Endodermal cell (in vitro differentiated cells): ENCODE results near the gene MRO. TPM values are rescaled to one million over a fixed set of nuclear protein-coding genes. Genes with fewer than 3 reads are reported as not detected.

Experiments
- DNase-seq: peaks from one replicate; pipeline ENCODE4 v3.0.0-alpha.2; 2017
- H3K27ac ChIP-seq: 2 replicates; pipeline ENCODE4 v1.5.1; 2013; ENCODE audit warnings: mild to moderate bottlenecking, low read depth, low read length, moderate library complexity
- H3K27me3 ChIP-seq: 2 replicates; pipeline ENCODE4 v1.6.1; 2013; ENCODE audit warnings: mild to moderate bottlenecking, low read length, moderate library complexity; ENCODE audit not compliant: insufficient read depth, control insufficient read depth, poor library complexity, severe bottlenecking
- H3K36me3 ChIP-seq: 2 replicates; pipeline ENCODE4 v1.7.0; 2013; ENCODE audit warnings: mild to moderate bottlenecking, low read length, moderate library complexity; ENCODE audit not compliant: control insufficient read depth, insufficient read depth
- H3K4me1 ChIP-seq: one replicate; pipeline ENCODE4 v1.7.0; 2013; ENCODE audit warnings: low read length; ENCODE audit not compliant: control insufficient read depth, insufficient read depth
- H3K4me3 ChIP-seq: 2 replicates; pipeline ENCODE4 v1.5.1; 2013; ENCODE audit warnings: mild to moderate bottlenecking, low read length, moderate library complexity
- H3K9ac ChIP-seq: 2 replicates; pipeline ENCODE4 v1.6.1; 2013; ENCODE audit warnings: mild to moderate bottlenecking, low read length, moderate library complexity; ENCODE audit not compliant: poor library complexity, severe bottlenecking; ENCODE audit errors: extremely low read depth
- H3K9me3 ChIP-seq: 2 replicates; pipeline ENCODE4 v1.6.1; 2013; ENCODE audit warnings: mild to moderate bottlenecking, low read length, moderate library complexity; ENCODE audit not compliant: control insufficient read depth
- H3K27ac Mint-ChIP-seq: 2 replicates; pipeline ENCODE4 v1.8.0; 2020; ENCODE audit warnings: mixed read lengths
- H3K27me3 Mint-ChIP-seq: 2 replicates; pipeline ENCODE4 v1.8.0; 2021; ENCODE audit warnings: mild to moderate bottlenecking, mixed read lengths; ENCODE audit not compliant: insufficient read depth
- H3K36me3 Mint-ChIP-seq: 2 replicates; pipeline ENCODE4 v1.8.0; 2020; ENCODE audit warnings: low read depth, mixed read lengths
- H3K4me1 Mint-ChIP-seq: 2 replicates; pipeline ENCODE4 v1.8.0; 2020; ENCODE audit warnings: mixed read lengths
- H3K4me3 Mint-ChIP-seq: 2 replicates; pipeline ENCODE4 v1.8.0; 2020; ENCODE audit warnings: mild to moderate bottlenecking, moderate library complexity, mixed read lengths
- H3K9me3 Mint-ChIP-seq: 2 replicates; pipeline ENCODE4 v1.8.0; 2020; ENCODE audit warnings: mild to moderate bottlenecking, mixed read lengths
- WGBS, 2 experiments: methylation state at CpG; one replicate each; pipeline versions ENCODE4 v1.1.5 to v1.1.7; 2013; ENCODE audit warnings: missing lambda C conversion rate in 2 of 2, mixed read lengths in 1 of 2; ENCODE audit not compliant: insufficient coverage in 1 of 2, insufficient read length in 1 of 2; 5-methylcytosine and 5-hydroxymethylcytosine counted together
- total RNA-seq, 2 donors: library from RNA; stranded (reverse); fragmentation: NEBNext Ultra II Directional in 1 of 2; extraction: Animal tissue kit (Norgen Biotek cat#: 25700) in 1 of 2; gene quantifications; 2 replicates in 1 of 2; 3 replicates in 1 of 2; pipeline ENCODE4 v1.2.1, GENCODE V29; 2021
- TF ChIP-seq, protein P1 (sequence below): fragments of 200-600 bp; sonication (generic); conservative IDR thresholded peaks from 2 replicates; pipeline ENCODE4 v1.5.0; 2021; ENCODE audit warnings: antibody characterized with exemption, mild to moderate bottlenecking

MRO gene
- total RNA-seq, 2 donors from 2014 or later, result 0.35 to 0.55 TPM

- H3K27me3 ChIP-seq, result no peaks in the 10 kb centered on the region
- H3K9ac ChIP-seq, result no peak overlapping the region
- 24 to 61% methylated on average over 2 to 16 of the region's 16 CpGs for WGBS, 2 experiments
- TF ChIP-seq, protein P1, sequence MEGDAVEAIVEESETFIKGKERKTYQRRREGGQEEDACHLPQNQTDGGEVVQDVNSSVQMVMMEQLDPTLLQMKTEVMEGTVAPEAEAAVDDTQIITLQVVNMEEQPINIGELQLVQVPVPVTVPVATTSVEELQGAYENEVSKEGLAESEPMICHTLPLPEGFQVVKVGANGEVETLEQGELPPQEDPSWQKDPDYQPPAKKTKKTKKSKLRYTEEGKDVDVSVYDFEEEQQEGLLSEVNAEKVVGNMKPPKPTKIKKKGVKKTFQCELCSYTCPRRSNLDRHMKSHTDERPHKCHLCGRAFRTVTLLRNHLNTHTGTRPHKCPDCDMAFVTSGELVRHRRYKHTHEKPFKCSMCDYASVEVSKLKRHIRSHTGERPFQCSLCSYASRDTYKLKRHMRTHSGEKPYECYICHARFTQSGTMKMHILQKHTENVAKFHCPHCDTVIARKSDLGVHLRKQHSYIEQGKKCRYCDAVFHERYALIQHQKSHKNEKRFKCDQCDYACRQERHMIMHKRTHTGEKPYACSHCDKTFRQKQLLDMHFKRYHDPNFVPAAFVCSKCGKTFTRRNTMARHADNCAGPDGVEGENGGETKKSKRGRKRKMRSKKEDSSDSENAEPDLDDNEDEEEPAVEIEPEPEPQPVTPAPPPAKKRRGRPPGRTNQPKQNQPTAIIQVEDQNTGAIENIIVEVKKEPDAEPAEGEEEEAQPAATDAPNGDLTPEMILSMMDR, result peak; percentile 45
- H3K36me3 ChIP-seq, result no peaks in the 10 kb centered on the region
- no peaks in the 10 kb centered on the region for H3K9me3 ChIP-seq
- Mint-ChIP-seq H3K4me1 (peaks cover 17% of the 10 kb centered on the region), H3K27ac (no peak overlapping the region), H3K4me3 (no peak overlapping the region), H3K9me3 (no peaks in the 10 kb centered on the region), H3K27me3 (no peaks in the 10 kb centered on the region), H3K36me3 (no peaks in the 10 kb centered on the region)
- H3K4me1 ChIP-seq, result peaks cover 3% of the 10 kb centered on the region
- H3K4me3 ChIP-seq, result peak overlapping the region; percentile 68
- peak; percentile 91 for DNase-seq
- H3K27ac ChIP-seq, result no peak overlapping the region
These were observed 639 bp downstream of the MRO start for GRCh38 chr18:50819027-50819727.

- Histone ChIP-seq H3K27me3 (no peaks in the 10 kb centered on the region), H3K4me1 (peaks cover 3% of the 10 kb centered on the region), H3K27ac (no peak overlapping the region), H3K4me3 (no peak overlapping the region), H3K9ac (no peak overlapping the region), H3K36me3 (no peaks in the 10 kb centered on the region), H3K9me3 (no peaks in the 10 kb centered on the region)
- Mint-ChIP-seq H3K36me3 (no peaks in the 10 kb centered on the region), H3K9me3 (peaks cover 3% of the 10 kb centered on the region), H3K4me1 (peaks cover 9% of the 10 kb centered on the region), H3K27me3 (no peaks in the 10 kb centered on the region), H3K4me3 (no peak overlapping the region), H3K27ac (no peak overlapping the region)
- 87 to 100% methylated on average over 3 to 5 of the region's 7 CpGs for WGBS, 2 experiments
- TF ChIP-seq, protein P1, result no peak
- DNase-seq, result no peak
These were observed 3.2 kb downstream of the MRO start for GRCh38 chr18:50816419-50817166.

DNA sequence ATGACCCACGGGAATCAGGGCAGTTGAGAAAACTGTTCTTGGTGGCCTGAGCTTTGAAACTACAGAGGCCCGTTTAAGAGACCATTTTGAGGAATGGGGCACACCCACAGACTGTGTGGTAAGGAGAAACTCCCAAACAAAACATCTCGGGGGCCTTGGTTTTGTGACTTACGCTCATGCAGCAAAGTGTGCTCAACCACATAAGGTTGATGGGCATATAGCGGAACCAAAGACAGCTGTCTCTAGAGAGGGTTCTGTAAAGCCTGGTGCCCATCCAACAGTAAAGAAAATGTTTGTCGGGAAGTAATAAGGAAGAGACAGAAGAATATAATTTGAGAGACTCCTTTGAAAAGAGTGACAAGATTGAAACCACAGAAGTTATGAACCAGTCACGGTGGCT lies 5.4 kb downstream of the MRO start:
- no peak for DNase-seq
- no peak overlapping the region for H3K27ac Mint-ChIP-seq
- H3K36me3 Mint-ChIP-seq, result no peaks in the 10 kb centered on the region
- H3K27me3 Mint-ChIP-seq, result no peaks in the 10 kb centered on the region
- no peak overlapping the region for H3K4me3 Mint-ChIP-seq
- Histone ChIP-seq H3K9me3 (no peaks in the 10 kb centered on the region), H3K27ac (no peak overlapping the region), H3K27me3 (no peaks in the 10 kb centered on the region), H3K4me3 (no peak overlapping the region), H3K4me1 (no peaks in the 10 kb centered on the region), H3K9ac (no peak overlapping the region), H3K36me3 (no peaks in the 10 kb centered on the region)
- H3K9me3 Mint-ChIP-seq, result peaks cover 9% of the 10 kb centered on the region
- H3K4me1 Mint-ChIP-seq, result peaks cover 9% of the 10 kb centered on the region
- whole genome bisulfite sequencing, 2 experiments, result 76 to 83% methylated on average over 6 to 7 of the region's 7 CpGs
- TF ChIP-seq, protein P1, result no peak
